Endothelial cell (in vitro differentiated cells): ENCODE data around the gene RPS21. TPM values are rescaled to one million over a fixed set of nuclear protein-coding genes. Genes with fewer than 3 reads are reported as not detected.

ENCODE experiments used
- DNase-seq: peaks from one replicate; pipeline ENCODE4 v3.0.0; 2021; ENCODE audit warnings: low spot score
- H3K27ac Mint-ChIP-seq: one replicate; pipeline ENCODE4 v1.8.0; 2021; ENCODE audit warnings: mixed read lengths, inconsistent platforms; ENCODE audit not compliant: unreplicated experiment
- H3K27me3 Mint-ChIP-seq: one replicate; pipeline ENCODE4 v1.8.0; 2021; ENCODE audit warnings: mild to moderate bottlenecking, moderate library complexity, mixed read lengths, inconsistent platforms; ENCODE audit not compliant: unreplicated experiment
- H3K36me3 Mint-ChIP-seq: one replicate; pipeline ENCODE4 v1.8.0; 2021; ENCODE audit warnings: mild to moderate bottlenecking, low read depth, mixed read lengths, inconsistent platforms; ENCODE audit not compliant: unreplicated experiment
- H3K4me1 Mint-ChIP-seq: one replicate; pipeline ENCODE4 v1.8.0; 2021; ENCODE audit warnings: mild to moderate bottlenecking, mixed read lengths, inconsistent platforms; ENCODE audit not compliant: unreplicated experiment
- H3K4me3 Mint-ChIP-seq: one replicate; pipeline ENCODE4 v1.8.0; 2021; ENCODE audit warnings: mild to moderate bottlenecking, mixed read lengths, inconsistent platforms; ENCODE audit not compliant: unreplicated experiment
- H3K9me3 Mint-ChIP-seq: one replicate; pipeline ENCODE4 v1.8.0; 2021; ENCODE audit warnings: mixed read lengths, inconsistent platforms; ENCODE audit not compliant: unreplicated experiment
- total RNA-seq: library from RNA; stranded (reverse); fragmentation: NEBNext Ultra II Directional; extraction: Animal tissue kit (Norgen Biotek cat#: 25700); gene quantifications from one replicate; pipeline ENCODE4 v1.2.1, GENCODE V29; 2021; ENCODE audit not compliant: unreplicated experiment
- TF ChIP-seq, protein P1 (sequence below): fragments of 200-600 bp; sonication (generic); IDR thresholded peaks from one replicate; pipeline ENCODE4 v1.5.0; 2021; ENCODE audit warnings: antibody characterized with exemption; ENCODE audit not compliant: unreplicated experiment

RPS21 gene
- total RNA-seq, 1 donor from 2014 or later = 1,710 TPM

DNA sequence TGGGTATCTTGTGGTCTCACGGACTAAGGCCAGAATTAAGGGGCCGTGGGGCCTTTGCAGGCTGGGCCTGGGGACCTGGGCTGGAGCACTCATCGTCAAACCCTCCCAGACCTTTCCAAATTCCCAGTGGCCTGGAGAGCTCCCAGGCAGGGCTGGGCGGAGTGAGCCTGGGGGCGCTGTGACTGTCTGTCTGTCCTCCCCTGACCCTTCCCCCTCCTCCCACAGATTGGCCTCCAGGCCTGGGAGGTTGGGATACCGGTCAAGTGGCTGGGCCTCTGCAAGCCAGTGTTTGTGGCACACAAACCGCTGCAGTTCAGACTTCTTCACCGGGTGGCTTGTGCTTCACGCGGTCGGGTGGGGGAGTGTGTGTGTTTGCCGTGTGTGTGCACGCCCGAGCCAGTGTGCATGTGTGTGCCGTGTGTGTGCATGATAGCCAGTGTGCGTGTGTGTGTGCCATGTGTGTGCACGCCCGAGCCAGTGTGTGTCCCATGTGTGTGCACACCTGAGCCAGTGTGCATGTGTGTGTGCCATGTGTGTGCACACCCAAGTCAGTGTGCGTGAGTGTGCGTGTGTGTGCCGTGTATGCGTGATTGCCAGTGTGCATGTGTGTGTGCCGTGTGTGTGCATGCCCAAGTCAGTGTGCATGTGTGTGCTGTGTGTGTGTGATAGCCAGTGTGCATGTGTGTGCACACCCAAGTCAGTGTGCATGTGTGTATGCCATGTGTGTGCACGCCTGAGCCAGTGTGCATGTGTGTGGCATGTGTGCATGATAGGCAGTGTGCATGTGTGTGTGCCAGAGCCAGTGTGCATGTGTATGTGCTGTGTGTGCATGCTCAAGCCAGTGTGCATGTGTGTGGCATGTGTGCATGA, 34.2 kb downstream of the RPS21 start:
- Mint-ChIP-seq H3K4me3 (no peak overlapping the region), H3K4me1 (no peaks in the 10 kb centered on the region), H3K27ac (no peak overlapping the region), H3K27me3 (peaks cover 15% of the 10 kb centered on the region), H3K9me3 (no peaks in the 10 kb centered on the region), H3K36me3 (peaks cover 4% of the 10 kb centered on the region)
- TF ChIP-seq, protein P1, sequence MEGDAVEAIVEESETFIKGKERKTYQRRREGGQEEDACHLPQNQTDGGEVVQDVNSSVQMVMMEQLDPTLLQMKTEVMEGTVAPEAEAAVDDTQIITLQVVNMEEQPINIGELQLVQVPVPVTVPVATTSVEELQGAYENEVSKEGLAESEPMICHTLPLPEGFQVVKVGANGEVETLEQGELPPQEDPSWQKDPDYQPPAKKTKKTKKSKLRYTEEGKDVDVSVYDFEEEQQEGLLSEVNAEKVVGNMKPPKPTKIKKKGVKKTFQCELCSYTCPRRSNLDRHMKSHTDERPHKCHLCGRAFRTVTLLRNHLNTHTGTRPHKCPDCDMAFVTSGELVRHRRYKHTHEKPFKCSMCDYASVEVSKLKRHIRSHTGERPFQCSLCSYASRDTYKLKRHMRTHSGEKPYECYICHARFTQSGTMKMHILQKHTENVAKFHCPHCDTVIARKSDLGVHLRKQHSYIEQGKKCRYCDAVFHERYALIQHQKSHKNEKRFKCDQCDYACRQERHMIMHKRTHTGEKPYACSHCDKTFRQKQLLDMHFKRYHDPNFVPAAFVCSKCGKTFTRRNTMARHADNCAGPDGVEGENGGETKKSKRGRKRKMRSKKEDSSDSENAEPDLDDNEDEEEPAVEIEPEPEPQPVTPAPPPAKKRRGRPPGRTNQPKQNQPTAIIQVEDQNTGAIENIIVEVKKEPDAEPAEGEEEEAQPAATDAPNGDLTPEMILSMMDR = no peak
- DNase-seq = no peak

DNA sequence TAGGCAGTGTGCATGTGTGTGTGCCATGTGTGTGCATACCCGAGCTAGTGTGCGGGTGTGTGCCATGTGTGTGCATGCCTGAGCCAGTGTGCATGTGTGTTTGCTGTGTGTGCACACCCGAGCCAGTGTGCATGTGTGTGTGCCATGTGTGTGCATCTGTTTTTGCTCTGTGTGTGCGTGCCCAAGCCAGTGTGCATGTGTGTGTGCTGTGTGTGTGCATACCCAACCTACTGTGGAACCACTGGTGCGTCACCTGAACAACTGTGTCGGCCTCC, 34.8 kb downstream of the RPS21 start:
- peaks cover 4% of the 10 kb centered on the region for H3K36me3 Mint-ChIP-seq
- no peak for DNase-seq
- TF ChIP-seq, protein P1 = no peak

DNA sequence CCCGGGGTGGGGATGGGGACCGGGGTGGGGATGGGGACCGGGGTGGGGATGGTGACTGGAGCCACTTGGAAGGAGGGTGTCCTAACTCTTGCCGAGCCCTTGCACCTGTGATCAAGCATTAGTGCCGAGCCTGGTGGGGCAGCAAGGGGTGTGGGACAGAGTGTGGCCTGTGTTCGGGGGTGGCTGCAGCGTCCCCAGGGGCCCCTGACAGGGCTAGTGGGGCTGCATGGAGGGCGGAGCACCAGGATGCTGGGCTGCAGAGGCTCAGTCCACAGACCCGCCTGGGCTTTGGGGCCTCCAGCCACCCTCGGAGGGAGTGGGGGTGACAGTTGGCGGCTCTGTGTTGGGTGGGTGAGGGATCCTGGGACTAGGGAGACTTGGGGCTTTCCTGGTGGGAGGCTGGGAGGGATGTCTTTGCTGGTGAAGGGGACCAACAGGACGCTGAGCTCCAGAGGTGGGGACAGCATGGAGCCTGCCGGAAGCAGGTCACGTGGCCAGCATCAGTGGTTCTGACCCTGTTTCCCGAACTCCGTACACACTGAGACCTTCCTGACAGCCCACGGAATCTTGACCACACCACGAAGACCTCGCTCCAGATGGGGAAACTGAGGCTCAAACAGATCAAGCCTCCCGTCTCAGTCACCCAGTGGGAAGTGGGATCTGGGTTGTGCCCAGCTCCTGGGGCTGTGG, 35.9 kb downstream of the RPS21 start:
- DNase-seq = no peak
- no peaks in the 10 kb centered on the region for H3K9me3 Mint-ChIP-seq
- TF ChIP-seq, protein P1 = no peak
- H3K36me3 Mint-ChIP-seq = peaks cover 4% of the 10 kb centered on the region
- no peaks in the 10 kb centered on the region for H3K4me1 Mint-ChIP-seq
- no peak overlapping the region for H3K4me3 Mint-ChIP-seq
- H3K27me3 Mint-ChIP-seq = peaks cover 19% of the 10 kb centered on the region
- no peak overlapping the region for H3K27ac Mint-ChIP-seq

More for the DNA sequence above, 34.8 kb downstream of the RPS21 start:
- H3K27me3 Mint-ChIP-seq = peaks cover 18% of the 10 kb centered on the region
- no peaks in the 10 kb centered on the region for H3K4me1 Mint-ChIP-seq
- no peak overlapping the region for H3K27ac Mint-ChIP-seq
- H3K9me3 Mint-ChIP-seq = no peaks in the 10 kb centered on the region
- H3K4me3 Mint-ChIP-seq = no peak overlapping the region

DNA sequence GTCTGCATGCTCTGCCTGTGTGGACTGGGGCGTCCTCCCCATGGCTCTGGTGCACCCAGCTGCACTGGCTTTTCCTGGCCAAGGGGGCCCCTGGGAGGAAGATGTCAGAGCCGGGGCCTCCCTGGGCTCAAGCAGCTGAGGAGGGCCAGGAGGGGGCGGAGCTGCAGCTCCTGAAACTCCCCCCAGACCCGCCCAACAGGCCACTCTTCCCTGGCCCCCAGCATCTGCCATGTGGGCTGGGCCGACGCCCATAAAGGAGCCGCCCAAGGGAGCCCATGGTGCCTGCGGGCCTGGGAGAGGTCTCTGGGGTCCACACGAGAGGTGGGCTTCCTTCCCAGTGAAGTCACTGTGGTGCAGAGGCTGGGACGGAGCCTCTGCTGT, 36.4 kb downstream of the RPS21 start:
- Mint-ChIP-seq H3K4me1 (no peaks in the 10 kb centered on the region), H3K4me3 (no peak overlapping the region), H3K9me3 (no peaks in the 10 kb centered on the region), H3K27me3 (peaks cover 19% of the 10 kb centered on the region), H3K27ac (no peak overlapping the region), H3K36me3 (peaks cover 4% of the 10 kb centered on the region)
- DNase-seq = no peak
- TF ChIP-seq, protein P1 = no peak
